Epithelial cell of esophagus (primary cell): ENCODE measurements around the gene RASSF3.

Experiments
- DNase-seq: peaks from one replicate; pipeline ENCODE4 v3.0.0; 2010; ENCODE audit warnings: low read depth
- H3K4me3 ChIP-seq: 2 replicates; pipeline ENCODE4 v1.5.1; 2011; ENCODE audit warnings: mild to moderate bottlenecking, low read length, control low read depth
- CTCF ChIP-seq: IDR thresholded peaks from 2 replicates; pipeline ENCODE4 v1.5.1; 2011; ENCODE audit warnings: low read depth, mild to moderate bottlenecking, low read length, control low read depth, inconsistent platforms; ENCODE audit not compliant: insufficient read depth; ENCODE audit errors: missing control alignments

Gene RASSF3

GRCh38 chr12:64674367-64674922 lies 64.2 kb downstream of the RASSF3 start:
- DNase-seq: no peak

DNA sequence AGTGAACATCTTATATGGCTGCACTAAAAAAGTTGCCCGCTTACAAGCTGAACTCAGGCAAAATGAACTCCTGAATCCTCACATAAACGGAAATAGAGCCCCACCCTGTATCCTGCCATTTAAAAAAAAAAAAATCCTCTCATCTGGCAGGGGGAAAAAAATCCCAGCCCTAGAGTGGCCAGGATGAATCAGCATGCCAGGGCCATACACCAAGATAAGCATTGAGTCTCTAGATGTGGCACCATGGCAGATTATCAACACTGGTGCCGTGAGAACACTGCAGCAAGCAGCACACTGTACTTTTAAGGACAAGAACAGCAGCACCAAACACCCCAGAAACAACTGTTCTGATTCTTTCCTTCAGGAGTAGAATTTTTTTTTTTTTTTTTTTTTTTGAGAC lies 65.5 kb downstream of the RASSF3 start:
- no peak for DNase-seq
- no peak overlapping the region for H3K4me3 ChIP-seq
- TF ChIP-seq CTCF: no peak

More at GRCh38 chr12:64674367-64674922, 64.2 kb downstream of the RASSF3 start:
- no peak for TF ChIP-seq CTCF
- H3K4me3 ChIP-seq: no peak overlapping the region

- peak; percentile 59 for DNase-seq
- no peak overlapping the region for H3K4me3 ChIP-seq
- peak; percentile 37 for TF ChIP-seq CTCF
These were observed 68.0 kb downstream of the RASSF3 start for GRCh38 chr12:64678248-64678647.

- DNase-seq: peak; percentile 19
- no peak overlapping the region for H3K4me3 ChIP-seq
- TF ChIP-seq CTCF: no peak
These were observed 68.5 kb downstream of the RASSF3 start for GRCh38 chr12:64678835-64679234.

- DNase-seq: peak; percentile 94
- H3K4me3 ChIP-seq: peak overlapping the region; percentile 22
- TF ChIP-seq CTCF: no peak
These were observed 69.2 kb downstream of the RASSF3 start for GRCh38 chr12:64679487-64680001.

- H3K4me3 ChIP-seq: no peak overlapping the region
- TF ChIP-seq CTCF: no peak
- peak; percentile 63 for DNase-seq
These were observed 69.9 kb downstream of the RASSF3 start for GRCh38 chr12:64680235-64680634.
